Neural progenitor cell (in vitro differentiated cells): Measurements from ENCODE around the gene DHRS12.

Source experiments
- EZH2phosphoT487 ChIP-seq: fragments of 200-600 bp; sonication (generic); IDR thresholded peaks from 2 replicates; pipeline ENCODE4 v1.6.1; 2017; ENCODE audit warnings: antibody characterized with exemption
- TF ChIP-seq, protein P1 (sequence below): fragments of 200-600 bp; sonication (generic); IDR thresholded peaks from 2 replicates; pipeline ENCODE4 v1.5.1; 2017; ENCODE audit warnings: antibody characterized with exemption, mild to moderate bottlenecking

DNA sequence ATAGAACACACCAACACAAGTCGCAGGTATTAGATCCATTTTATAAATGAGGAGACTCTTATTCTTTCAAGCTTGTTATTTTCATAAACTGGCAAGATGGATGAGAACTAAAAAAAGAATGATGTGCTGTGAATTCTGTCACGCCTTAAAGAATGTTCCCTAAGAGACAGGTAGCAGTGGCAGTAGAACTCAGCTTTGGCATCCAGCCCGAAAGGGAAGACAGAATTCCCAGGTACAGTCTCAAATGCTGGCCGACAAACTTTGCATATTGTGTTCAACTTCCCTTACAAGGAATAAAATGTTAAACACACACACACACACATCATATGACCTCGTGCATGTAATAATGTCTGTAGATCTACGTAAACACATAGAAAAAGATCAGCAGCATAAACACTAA, 37.8 kb upstream of the DHRS12 start:
- no peak for TF ChIP-seq EZH2phosphoT487
- TF ChIP-seq, protein P1, sequence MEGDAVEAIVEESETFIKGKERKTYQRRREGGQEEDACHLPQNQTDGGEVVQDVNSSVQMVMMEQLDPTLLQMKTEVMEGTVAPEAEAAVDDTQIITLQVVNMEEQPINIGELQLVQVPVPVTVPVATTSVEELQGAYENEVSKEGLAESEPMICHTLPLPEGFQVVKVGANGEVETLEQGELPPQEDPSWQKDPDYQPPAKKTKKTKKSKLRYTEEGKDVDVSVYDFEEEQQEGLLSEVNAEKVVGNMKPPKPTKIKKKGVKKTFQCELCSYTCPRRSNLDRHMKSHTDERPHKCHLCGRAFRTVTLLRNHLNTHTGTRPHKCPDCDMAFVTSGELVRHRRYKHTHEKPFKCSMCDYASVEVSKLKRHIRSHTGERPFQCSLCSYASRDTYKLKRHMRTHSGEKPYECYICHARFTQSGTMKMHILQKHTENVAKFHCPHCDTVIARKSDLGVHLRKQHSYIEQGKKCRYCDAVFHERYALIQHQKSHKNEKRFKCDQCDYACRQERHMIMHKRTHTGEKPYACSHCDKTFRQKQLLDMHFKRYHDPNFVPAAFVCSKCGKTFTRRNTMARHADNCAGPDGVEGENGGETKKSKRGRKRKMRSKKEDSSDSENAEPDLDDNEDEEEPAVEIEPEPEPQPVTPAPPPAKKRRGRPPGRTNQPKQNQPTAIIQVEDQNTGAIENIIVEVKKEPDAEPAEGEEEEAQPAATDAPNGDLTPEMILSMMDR, result no peak
